Measurements from ENCODE around the gene ANKS1A.

Gene ANKS1A

DNA sequence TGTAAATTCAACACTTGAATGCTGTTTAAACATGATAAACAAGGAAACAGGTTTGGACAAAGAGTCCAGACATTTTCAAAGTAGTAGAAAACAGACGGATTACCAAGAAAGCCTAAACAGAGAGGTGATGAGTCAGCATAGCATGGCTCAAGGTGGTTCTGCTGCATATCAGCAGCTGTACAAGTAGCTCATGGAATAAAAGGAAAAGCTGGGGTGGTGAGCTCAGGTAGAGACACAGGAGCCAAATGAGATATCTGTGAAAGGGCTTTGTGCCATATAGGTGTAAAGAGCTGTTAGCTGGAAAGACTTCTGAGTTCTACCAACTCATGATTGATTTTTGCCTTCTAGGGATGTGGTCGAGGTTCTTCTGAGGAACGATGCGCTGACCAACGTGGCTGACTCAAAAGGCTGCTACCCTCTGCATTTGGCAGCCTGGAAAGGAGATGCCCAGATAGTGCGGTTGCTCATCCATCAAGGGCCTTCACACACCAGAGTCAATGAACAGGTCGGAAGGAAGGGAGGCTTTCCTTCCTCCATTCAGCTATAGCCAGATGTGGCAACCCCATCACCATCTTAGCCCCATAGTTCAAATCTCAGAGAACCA is 80.7 kb downstream of the ANKS1A start:
- H3K36me3 ChIP-seq (ENCODE audit: insufficient read depth, insufficient read length, low read length): peaks cover 2% of the 10 kb centered on the region
- DNase-seq (ENCODE audit: low read depth, low spot score): no peak
- H3K9ac ChIP-seq (ENCODE audit: insufficient read length, low read depth): no peak overlapping the region
- H3K4me1 ChIP-seq (ENCODE audit: insufficient read depth, insufficient read length): no peaks in the 10 kb centered on the region
- no peak overlapping the region for H3K4me3 ChIP-seq (ENCODE audit: insufficient read length, low read depth)
- TF ChIP-seq YY1 (IDR thresholded peaks at IDR 0.05; ENCODE audit: insufficient read depth, insufficient read length) (no peak), SUZ12 (IDR thresholded peaks at IDR 0.05; ENCODE audit: extremely low read depth, insufficient read depth, insufficient read length) (no peak), ZNF274 (IDR thresholded peaks at IDR 0.05; ENCODE audit: low read depth, low read length) (no peak)
- no peaks in the 10 kb centered on the region for H3K27me3 ChIP-seq (ENCODE audit: insufficient read depth, insufficient read length)
- H3K9me3 ChIP-seq (ENCODE audit: insufficient read depth, low read length): no peaks in the 10 kb centered on the region

GRCh38 chr6:34970488-34970887 is 81.4 kb downstream of the ANKS1A start:
- Histone ChIP-seq H3K36me3 (ENCODE audit: insufficient read depth, insufficient read length, low read length) (peaks cover 2% of the 10 kb centered on the region), H3K4me3 (ENCODE audit: insufficient read length, low read depth) (no peak overlapping the region), H3K27me3 (ENCODE audit: insufficient read depth, insufficient read length) (no peaks in the 10 kb centered on the region), H3K9ac (ENCODE audit: insufficient read length, low read depth) (no peak overlapping the region), H3K9me3 (ENCODE audit: insufficient read depth, low read length) (no peaks in the 10 kb centered on the region), H3K4me1 (ENCODE audit: insufficient read depth, insufficient read length) (no peaks in the 10 kb centered on the region)
- TF ChIP-seq SUZ12 (IDR thresholded peaks at IDR 0.05; ENCODE audit: extremely low read depth, insufficient read depth, insufficient read length): no peak
- TF ChIP-seq YY1 (IDR thresholded peaks at IDR 0.05; ENCODE audit: insufficient read depth, insufficient read length): no peak
- no peak for TF ChIP-seq ZNF274 (IDR thresholded peaks at IDR 0.05; ENCODE audit: low read depth, low read length)
- no peak for DNase-seq (ENCODE audit: low read depth, low spot score)

DNA sequence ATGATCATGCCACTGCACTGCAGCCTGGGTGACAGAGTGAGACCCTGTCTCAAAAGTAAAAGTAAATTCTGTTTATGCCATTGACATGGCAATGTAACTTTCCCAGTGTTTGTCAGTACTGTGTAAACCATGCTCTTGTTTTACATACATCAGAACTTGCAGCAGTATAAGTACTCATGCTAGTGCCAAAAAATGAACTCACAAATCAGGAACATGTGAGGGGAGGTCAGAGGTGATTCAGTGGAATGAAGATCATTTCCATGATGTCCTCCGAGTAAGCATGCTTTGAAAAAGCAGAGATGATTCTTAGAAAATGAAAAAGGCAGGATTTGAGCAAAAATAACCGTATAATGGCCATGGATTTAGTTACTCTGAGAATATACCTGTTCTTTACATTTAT is 81.9 kb downstream of the ANKS1A start:
- no peak overlapping the region for H3K9ac ChIP-seq (ENCODE audit: insufficient read length, low read depth)
- no peak overlapping the region for H3K4me3 ChIP-seq (ENCODE audit: insufficient read length, low read depth)
- no peak for TF ChIP-seq SUZ12 (IDR thresholded peaks at IDR 0.05; ENCODE audit: extremely low read depth, insufficient read depth, insufficient read length)
- TF ChIP-seq ZNF274 (IDR thresholded peaks at IDR 0.05; ENCODE audit: low read depth, low read length): no peak
- no peak for TF ChIP-seq YY1 (IDR thresholded peaks at IDR 0.05; ENCODE audit: insufficient read depth, insufficient read length)
- H3K36me3 ChIP-seq (ENCODE audit: insufficient read depth, insufficient read length, low read length): peaks cover 2% of the 10 kb centered on the region
- no peaks in the 10 kb centered on the region for H3K27me3 ChIP-seq (ENCODE audit: insufficient read depth, insufficient read length)
- DNase-seq (ENCODE audit: low read depth, low spot score): no peak
- no peaks in the 10 kb centered on the region for H3K9me3 ChIP-seq (ENCODE audit: insufficient read depth, low read length)
- H3K4me1 ChIP-seq (ENCODE audit: insufficient read depth, insufficient read length): no peaks in the 10 kb centered on the region

- H3K9me3 ChIP-seq (ENCODE audit: insufficient read depth, low read length): no peaks in the 10 kb centered on the region
- DNase-seq (ENCODE audit: low read depth, low spot score): no peak
- H3K4me3 ChIP-seq (ENCODE audit: insufficient read length, low read depth): no peak overlapping the region
- H3K36me3 ChIP-seq (ENCODE audit: insufficient read depth, insufficient read length, low read length): peaks cover 2% of the 10 kb centered on the region
- H3K4me1 ChIP-seq (ENCODE audit: insufficient read depth, insufficient read length): no peaks in the 10 kb centered on the region
- H3K9ac ChIP-seq (ENCODE audit: insufficient read length, low read depth): no peak overlapping the region
- TF ChIP-seq SUZ12 (IDR thresholded peaks at IDR 0.05; ENCODE audit: extremely low read depth, insufficient read depth, insufficient read length) (no peak), ZNF274 (IDR thresholded peaks at IDR 0.05; ENCODE audit: low read depth, low read length) (no peak), YY1 (IDR thresholded peaks at IDR 0.05; ENCODE audit: insufficient read depth, insufficient read length) (no peak)
- H3K27me3 ChIP-seq (ENCODE audit: insufficient read depth, insufficient read length): no peaks in the 10 kb centered on the region
Measured at GRCh38 chr6:34973547-34974248, 84.6 kb downstream of the ANKS1A start.

DNA sequence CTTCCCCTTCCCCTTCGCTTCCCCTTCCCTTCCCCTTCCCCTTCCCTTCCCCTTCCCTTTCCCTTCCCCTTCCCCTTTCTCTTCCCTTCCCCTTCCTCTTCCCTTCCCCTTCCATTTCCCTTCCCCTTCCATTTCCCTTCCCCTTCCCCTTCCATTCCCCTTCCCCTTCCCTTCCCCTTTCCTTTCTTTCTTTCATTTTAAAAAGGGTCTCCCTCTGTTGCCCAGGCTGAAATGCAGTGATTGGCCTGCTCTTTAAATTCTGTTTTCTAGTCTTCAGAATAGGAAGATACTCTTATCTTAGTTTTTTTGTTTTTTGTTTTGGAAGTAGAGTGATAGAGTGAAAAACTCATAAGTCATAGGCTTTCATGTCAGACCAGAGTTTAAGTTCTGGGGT is 85.2 kb downstream of the ANKS1A start:
- Histone ChIP-seq H3K4me1 (ENCODE audit: insufficient read depth, insufficient read length) (no peaks in the 10 kb centered on the region), H3K36me3 (ENCODE audit: insufficient read depth, insufficient read length, low read length) (peaks cover 2% of the 10 kb centered on the region), H3K9me3 (ENCODE audit: insufficient read depth, low read length) (no peaks in the 10 kb centered on the region), H3K27me3 (ENCODE audit: insufficient read depth, insufficient read length) (no peaks in the 10 kb centered on the region), H3K4me3 (ENCODE audit: insufficient read length, low read depth) (no peak overlapping the region), H3K9ac (ENCODE audit: insufficient read length, low read depth) (no peak overlapping the region)
- DNase-seq (ENCODE audit: low read depth, low spot score): no peak
- TF ChIP-seq SUZ12 (IDR thresholded peaks at IDR 0.05; ENCODE audit: extremely low read depth, insufficient read depth, insufficient read length) (no peak), YY1 (IDR thresholded peaks at IDR 0.05; ENCODE audit: insufficient read depth, insufficient read length) (no peak), ZNF274 (IDR thresholded peaks at IDR 0.05; ENCODE audit: low read depth, low read length) (no peak)

GRCh38 chr6:34976239-34976638 is 87.2 kb downstream of the ANKS1A start:
- TF ChIP-seq ZNF274 (IDR thresholded peaks at IDR 0.05; ENCODE audit: low read depth, low read length) (no peak), YY1 (IDR thresholded peaks at IDR 0.05; ENCODE audit: insufficient read depth, insufficient read length) (no peak), SUZ12 (IDR thresholded peaks at IDR 0.05; ENCODE audit: extremely low read depth, insufficient read depth, insufficient read length) (no peak)
- H3K36me3 ChIP-seq (ENCODE audit: insufficient read depth, insufficient read length, low read length): no peaks in the 10 kb centered on the region
- no peak overlapping the region for H3K4me3 ChIP-seq (ENCODE audit: insufficient read length, low read depth)

DNA sequence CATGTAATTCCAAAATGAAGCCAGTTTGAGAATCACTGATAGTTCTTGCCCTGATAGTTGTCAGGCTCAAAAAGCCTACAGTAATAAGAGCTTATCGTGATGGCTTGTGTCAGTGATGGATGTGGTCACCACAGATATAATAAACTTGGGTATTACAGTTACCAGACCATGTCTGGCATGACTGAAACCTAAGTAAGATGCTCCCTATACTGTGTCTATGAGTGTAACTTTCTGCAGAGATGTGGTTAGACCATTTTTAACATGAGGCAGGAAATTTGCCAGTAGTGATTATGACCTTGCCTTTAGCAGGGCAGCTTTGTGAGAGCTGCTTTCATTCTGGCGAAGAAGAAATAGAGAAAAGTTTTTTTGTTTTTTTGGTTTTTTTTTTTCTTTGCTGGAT is 90.2 kb downstream of the ANKS1A start:
- H3K9ac ChIP-seq (ENCODE audit: insufficient read length, low read depth): no peak overlapping the region
- DNase-seq (ENCODE audit: low read depth, low spot score): no peak
- peaks cover 18% of the 10 kb centered on the region for H3K36me3 ChIP-seq (ENCODE audit: insufficient read depth, insufficient read length, low read length)
- no peak overlapping the region for H3K4me3 ChIP-seq (ENCODE audit: insufficient read length, low read depth)
- TF ChIP-seq SUZ12 (IDR thresholded peaks at IDR 0.05; ENCODE audit: extremely low read depth, insufficient read depth, insufficient read length): no peak
- no peak for TF ChIP-seq ZNF274 (IDR thresholded peaks at IDR 0.05; ENCODE audit: low read depth, low read length)
- no peak for TF ChIP-seq YY1 (IDR thresholded peaks at IDR 0.05; ENCODE audit: insufficient read depth, insufficient read length)
- no peaks in the 10 kb centered on the region for H3K4me1 ChIP-seq (ENCODE audit: insufficient read depth, insufficient read length)
- no peaks in the 10 kb centered on the region for H3K9me3 ChIP-seq (ENCODE audit: insufficient read depth, low read length)
- no peaks in the 10 kb centered on the region for H3K27me3 ChIP-seq (ENCODE audit: insufficient read depth, insufficient read length)

More at GRCh38 chr6:34976239-34976638, 87.2 kb downstream of the ANKS1A start:
- Histone ChIP-seq H3K9ac (ENCODE audit: insufficient read length, low read depth) (no peak overlapping the region), H3K4me1 (ENCODE audit: insufficient read depth, insufficient read length) (no peaks in the 10 kb centered on the region), H3K27me3 (ENCODE audit: insufficient read depth, insufficient read length) (no peaks in the 10 kb centered on the region), H3K9me3 (ENCODE audit: insufficient read depth, low read length) (no peaks in the 10 kb centered on the region)
- no peak for DNase-seq (ENCODE audit: low read depth, low spot score)
